Measurements from ENCODE around the gene EFNA1. TPM values are rescaled to one million over a fixed set of nuclear protein-coding genes. Genes with fewer than 3 reads are reported as not detected.
A peak's percentile ranks its signal among the peaks of the same experiment; 100 is the strongest.

EFNA1 gene
- total and polyA plus RNA-seq, 8 donors: 19.5 to 91.7 (median 37.7) TPM

DNA sequence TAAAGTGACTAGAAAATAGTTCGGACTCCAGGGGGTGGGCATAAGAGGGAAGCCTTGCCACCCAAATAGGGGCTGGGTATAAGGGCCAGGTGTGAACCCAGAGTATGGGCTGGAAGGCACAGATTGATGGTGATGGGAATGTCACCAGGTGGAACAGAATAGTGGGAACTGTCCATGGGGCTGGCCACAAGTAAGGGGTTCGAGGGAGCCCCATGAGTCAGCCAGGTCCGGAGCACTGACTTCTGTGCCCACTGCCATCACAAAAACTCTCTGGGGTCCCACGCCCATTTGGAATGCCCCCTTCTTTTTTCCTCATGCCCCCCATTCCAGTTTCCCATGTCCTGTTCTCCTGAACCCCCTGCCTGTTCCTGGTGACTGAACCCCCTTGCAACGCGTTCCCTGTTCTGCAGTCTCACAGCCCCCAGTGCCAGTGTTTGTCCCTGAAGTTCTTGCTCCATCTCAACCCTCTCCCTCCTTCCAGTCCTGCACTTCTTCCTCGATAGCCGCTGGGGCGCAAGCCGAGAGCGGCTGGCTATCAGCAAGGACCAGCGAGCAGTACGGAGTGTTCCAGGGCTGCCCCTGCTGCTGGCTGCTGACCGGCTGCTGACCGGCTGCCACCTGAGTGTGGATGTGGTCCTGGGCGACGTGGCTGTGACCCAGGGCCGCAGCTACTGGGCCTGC lies 53.8 kb downstream of the EFNA1 start:
- peak in 3 of 6 donors; percentile 12 to 22 (median 13) for DNase-seq

DNA sequence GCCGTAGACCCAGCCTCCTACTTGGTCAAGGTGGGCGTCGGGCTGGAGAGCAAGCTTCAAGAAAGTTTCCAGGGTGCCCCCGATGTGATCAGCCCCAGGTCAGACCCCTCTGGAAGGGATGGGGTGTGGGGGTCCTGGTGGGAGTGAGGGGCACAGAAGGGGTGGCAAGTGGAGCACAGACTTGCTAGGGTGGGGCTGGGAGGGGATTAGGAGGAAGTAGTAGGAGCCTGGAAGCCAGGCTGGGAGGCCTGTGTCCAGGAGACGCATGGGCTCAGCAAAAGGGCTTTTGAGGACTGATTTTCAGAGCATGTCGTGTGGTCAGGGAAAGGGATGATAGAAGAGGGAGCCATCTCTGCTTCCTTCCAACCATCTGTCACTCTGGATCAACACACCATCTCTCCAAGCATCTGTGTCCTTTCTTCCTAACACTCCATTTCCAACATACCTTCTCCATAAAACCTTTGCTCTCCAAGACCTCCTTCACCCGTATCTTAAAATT lies 54.4 kb downstream of the EFNA1 start:
- 89 to 94% methylated on average over 7 of the region's 7 CpGs for WGBS, 2 donors
- DNase-seq: peak in 4 of 6 donors; percentile 12 to 55 (median 28)
- peaks cover 29 to 31% (median 30%) of the 10 kb centered on the region in 3 donors for H3K4me1 ChIP-seq

More for the DNA sequence above, 53.8 kb downstream of the EFNA1 start:
- H3K4me3 ChIP-seq: no peak overlapping the region
- FAIRE-seq (no peak), ATAC-seq (no peak)
- 87 to 90% methylated on average over 18 of the region's 18 CpGs for WGBS, 2 donors
- no peaks in the 10 kb centered on the region for H3K9me3 ChIP-seq
- intact Hi-C loops (cut with DNase I): no loop called here
- no peaks in the 10 kb centered on the region for H3K36me3 ChIP-seq
- H3K27me3 ChIP-seq: no peaks in the 10 kb centered on the region
- TF ChIP-seq, protein P1, sequence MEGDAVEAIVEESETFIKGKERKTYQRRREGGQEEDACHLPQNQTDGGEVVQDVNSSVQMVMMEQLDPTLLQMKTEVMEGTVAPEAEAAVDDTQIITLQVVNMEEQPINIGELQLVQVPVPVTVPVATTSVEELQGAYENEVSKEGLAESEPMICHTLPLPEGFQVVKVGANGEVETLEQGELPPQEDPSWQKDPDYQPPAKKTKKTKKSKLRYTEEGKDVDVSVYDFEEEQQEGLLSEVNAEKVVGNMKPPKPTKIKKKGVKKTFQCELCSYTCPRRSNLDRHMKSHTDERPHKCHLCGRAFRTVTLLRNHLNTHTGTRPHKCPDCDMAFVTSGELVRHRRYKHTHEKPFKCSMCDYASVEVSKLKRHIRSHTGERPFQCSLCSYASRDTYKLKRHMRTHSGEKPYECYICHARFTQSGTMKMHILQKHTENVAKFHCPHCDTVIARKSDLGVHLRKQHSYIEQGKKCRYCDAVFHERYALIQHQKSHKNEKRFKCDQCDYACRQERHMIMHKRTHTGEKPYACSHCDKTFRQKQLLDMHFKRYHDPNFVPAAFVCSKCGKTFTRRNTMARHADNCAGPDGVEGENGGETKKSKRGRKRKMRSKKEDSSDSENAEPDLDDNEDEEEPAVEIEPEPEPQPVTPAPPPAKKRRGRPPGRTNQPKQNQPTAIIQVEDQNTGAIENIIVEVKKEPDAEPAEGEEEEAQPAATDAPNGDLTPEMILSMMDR (IDR thresholded peaks at IDR 0.05): no peak
- no peak overlapping the region for H3K27ac ChIP-seq
- peaks cover 24 to 31% (median 30%) of the 10 kb centered on the region in 3 donors for H3K4me1 ChIP-seq

DNA sequence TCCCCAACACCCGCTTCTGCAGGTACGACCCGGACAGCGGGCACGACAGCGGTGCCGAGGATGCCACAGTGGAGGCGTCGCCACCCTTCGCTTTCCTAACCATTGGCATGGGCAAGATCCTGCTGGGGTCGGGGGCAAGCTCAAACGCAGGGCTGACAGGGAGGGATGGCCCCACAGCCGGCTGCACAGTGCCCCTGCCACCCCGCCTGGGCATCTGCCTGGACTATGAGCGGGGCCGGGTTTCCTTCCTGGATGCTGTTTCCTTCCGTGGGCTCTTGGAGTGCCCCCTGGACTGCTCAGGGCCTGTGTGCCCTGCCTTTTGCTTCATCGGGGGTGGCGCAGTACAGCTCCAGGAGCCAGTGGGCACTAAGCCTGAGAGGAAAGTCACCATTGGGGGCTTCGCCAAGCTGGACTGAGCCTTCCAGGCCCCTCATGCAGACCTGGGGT lies 56.1 kb downstream of the EFNA1 start:
- WGBS, 2 donors: 92 to 93% methylated on average over 20 of the region's 20 CpGs
- intact Hi-C loops (cut with DNase I): no loop called here
- H3K36me3 ChIP-seq: no peaks in the 10 kb centered on the region
- DNase-seq: peak in 3 of 6 donors; percentile 32 to 77 (median 53)
- no peak for ATAC-seq
- H3K27ac ChIP-seq: no peak overlapping the region
- no peaks in the 10 kb centered on the region for H3K27me3 ChIP-seq
- TF ChIP-seq, protein P1 (IDR thresholded peaks at IDR 0.05): no peak
- no peak for FAIRE-seq
- H3K4me1 ChIP-seq: peaks cover 28 to 34% (median 31%) of the 10 kb centered on the region in 3 donors
- H3K9me3 ChIP-seq: no peaks in the 10 kb centered on the region
- H3K4me3 ChIP-seq: no peak overlapping the region

More for the DNA sequence above, 54.4 kb downstream of the EFNA1 start:
- Histone ChIP-seq H3K9me3 (no peaks in the 10 kb centered on the region), H3K36me3 (no peaks in the 10 kb centered on the region), H3K27ac (no peak overlapping the region), H3K27me3 (no peaks in the 10 kb centered on the region), H3K4me3 (no peak overlapping the region)
- ATAC-seq: no peak
- intact Hi-C loops (cut with DNase I): no loop called here
- no peak for FAIRE-seq
- TF ChIP-seq, protein P1 (IDR thresholded peaks at IDR 0.05): no peak

DNA sequence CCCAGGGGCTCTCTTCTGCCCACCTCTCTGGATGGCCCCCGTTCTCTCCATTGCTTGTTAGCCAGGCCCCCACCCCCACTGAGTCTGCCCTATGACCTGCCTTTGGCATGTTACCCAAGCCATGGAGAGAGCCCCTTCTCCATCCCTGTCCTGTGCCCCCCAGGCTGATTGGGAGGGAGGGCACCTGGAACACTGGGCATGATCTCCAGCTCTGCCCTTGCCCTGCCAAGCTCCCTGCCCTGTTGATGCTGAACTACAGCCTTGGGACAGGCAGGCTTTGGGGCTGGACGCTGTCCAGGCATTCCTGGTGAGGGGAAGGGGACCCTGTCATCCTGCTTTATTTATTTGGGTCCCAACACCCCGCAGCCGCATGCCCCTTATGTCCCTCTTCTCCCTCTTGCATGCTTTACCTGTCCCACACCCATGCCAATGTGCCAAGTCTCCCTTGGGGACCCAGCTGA lies 56.7 kb downstream of the EFNA1 start:
- Histone ChIP-seq H3K27me3 (no peaks in the 10 kb centered on the region), H3K9me3 (no peaks in the 10 kb centered on the region), H3K36me3 (no peaks in the 10 kb centered on the region), H3K27ac (peak overlapping the region; percentile 77 to 88 (median 84)), H3K4me1 (peaks cover 28 to 34% (median 31%) of the 10 kb centered on the region in 3 donors), H3K4me3 (no peak overlapping the region)
- FAIRE-seq (no peak), ATAC-seq (no peak), DNase-seq (peak in 4 of 6 donors; percentile 28 to 72 (median 48))
- intact Hi-C loops (cut with DNase I): no loop called here
- WGBS, 2 donors: 65 to 71% methylated on average over 4 of the region's 4 CpGs
- TF ChIP-seq, protein P1 (IDR thresholded peaks at IDR 0.05): no peak

Other genes starting within 250 kb of the EFNA1 start
- gene PMVK, start 191.2 kb upstream of the EFNA1 start, total RNA-seq: 10 to 100 TPM; 12.4 to 23.3 (median 16.8) TPM
- 10 to 100 TPM; 15.9 to 32.4 TPM for gene PMVK, start 191.2 kb upstream of the EFNA1 start, polyA plus RNA-seq
- gene PBXIP1, start 171.8 kb upstream of the EFNA1 start, total RNA-seq: 10 to 100 TPM; 15.6 to 53.1 (median 24.9) TPM
- 10 to 100 TPM; 29.5 to 45.4 TPM for gene PBXIP1, start 171.8 kb upstream of the EFNA1 start, polyA plus RNA-seq
- gene PYGO2, start 166.1 kb upstream of the EFNA1 start, total RNA-seq: 10 to 100 TPM in 3 of 6 donors, 1 to 10 TPM in 3; 8.1 to 18.3 (median 9.9) TPM
- gene PYGO2, start 166.1 kb upstream of the EFNA1 start, polyA plus RNA-seq: 10 to 100 TPM; 13.3 to 19.5 TPM
- 10 to 100 TPM; 32.3 to 53.4 (median 40.7) TPM for gene SHC1, start 157.1 kb upstream of the EFNA1 start, total RNA-seq
- gene SHC1, start 157.1 kb upstream of the EFNA1 start, polyA plus RNA-seq: 10 to 100 TPM; 37.4 to 47.6 TPM
- gene CKS1B, start 153.2 kb upstream of the EFNA1 start, total RNA-seq: 10 to 100 TPM in 3 of 6 donors, 1 to 10 TPM in 3; 6.7 to 12.0 (median 10.2) TPM
- gene CKS1B, start 153.2 kb upstream of the EFNA1 start, polyA plus RNA-seq: 10 to 100 TPM in 1 of 2 donors, 1 to 10 TPM in 1; 6.7 to 19.5 TPM
- gene FLAD1, start 144.5 kb upstream of the EFNA1 start, total RNA-seq: 10 to 100 TPM in 4 of 6 donors, 1 to 10 TPM in 2; 8.3 to 14.1 (median 11.9) TPM
- 10 to 100 TPM; 22.6 to 28.6 TPM for gene FLAD1, start 144.5 kb upstream of the EFNA1 start, polyA plus RNA-seq
- under 1 TPM in 1 of 6 donors, not detected in 5; 0.29 TPM for gene LENEP, start 134.3 kb upstream of the EFNA1 start, total RNA-seq
- gene LENEP, start 134.3 kb upstream of the EFNA1 start, polyA plus RNA-seq: not detected
- 10 to 100 TPM; 24.5 to 38.4 (median 37.2) TPM for gene ZBTB7B, start 125.1 kb upstream of the EFNA1 start, total RNA-seq
- gene ZBTB7B, start 125.1 kb upstream of the EFNA1 start, polyA plus RNA-seq: 10 to 100 TPM; 19.8 to 31.8 TPM
- gene DCST2, start 94.1 kb upstream of the EFNA1 start, total RNA-seq: under 1 TPM; 0.12 to 0.94 (median 0.22) TPM
- gene DCST2, start 94.1 kb upstream of the EFNA1 start, polyA plus RNA-seq: 1 to 10 TPM; 3.9 to 5.1 TPM
- gene DCST1, start 94.1 kb upstream of the EFNA1 start, total RNA-seq: under 1 TPM in 1 of 6 donors, not detected in 5; 0.14 TPM
- not detected for gene DCST1, start 94.1 kb upstream of the EFNA1 start, polyA plus RNA-seq
- 10 to 100 TPM; 23.7 to 37.6 (median 33.2) TPM for gene ADAM15, start 76.6 kb upstream of the EFNA1 start, total RNA-seq
- gene ADAM15, start 76.6 kb upstream of the EFNA1 start, polyA plus RNA-seq: 100 to 1,000 TPM; 114 to 125 TPM
- gene EFNA4, start 64.1 kb upstream of the EFNA1 start, total RNA-seq: 1 to 10 TPM; 2.1 to 5.6 (median 3.1) TPM
- 1 to 10 TPM; 6.0 to 6.2 TPM for gene EFNA4, start 64.1 kb upstream of the EFNA1 start, polyA plus RNA-seq
- 1 to 10 TPM in 2 of 6 donors, under 1 TPM in 4; 0.52 to 1.2 (median 0.70) TPM for gene EFNA3, start 49.0 kb upstream of the EFNA1 start, total RNA-seq
- gene EFNA3, start 49.0 kb upstream of the EFNA1 start, polyA plus RNA-seq: under 1 TPM; 0.72 to 0.99 TPM
- 10 to 100 TPM; 18.7 to 33.3 (median 26.2) TPM for gene SLC50A1, start 8.0 kb downstream of the EFNA1 start, total RNA-seq
- gene SLC50A1, start 8.0 kb downstream of the EFNA1 start, polyA plus RNA-seq: 10 to 100 TPM; 32.8 to 33.0 TPM
- 10 to 100 TPM; 39.4 to 46.5 (median 42.3) TPM for gene DPM3, start 12.7 kb downstream of the EFNA1 start, total RNA-seq
- 100 to 1,000 TPM; 211 to 227 TPM for gene DPM3, start 12.7 kb downstream of the EFNA1 start, polyA plus RNA-seq
- gene KRTCAP2, start 45.4 kb downstream of the EFNA1 start, total RNA-seq: 100 to 1,000 TPM in 4 of 6 donors, 10 to 100 TPM in 2; 91.8 to 119 (median 102) TPM
- 100 to 1,000 TPM; 182 to 238 TPM for gene KRTCAP2, start 45.4 kb downstream of the EFNA1 start, polyA plus RNA-seq
- gene TRIM46, start 46.0 kb downstream of the EFNA1 start, total RNA-seq: under 1 TPM; 0.19 to 0.59 (median 0.33) TPM
- 1 to 10 TPM; 1.2 to 4.1 TPM for gene TRIM46, start 46.0 kb downstream of the EFNA1 start, polyA plus RNA-seq
- 10 to 100 TPM in 5 of 6 donors, 1 to 10 TPM in 1; 9.9 to 31.1 (median 14.6) TPM for gene THBS3, start 80.0 kb downstream of the EFNA1 start, total RNA-seq
- gene THBS3, start 80.0 kb downstream of the EFNA1 start, polyA plus RNA-seq: 10 to 100 TPM; 69.1 to 78.6 TPM
- 10 to 100 TPM; 10.7 to 18.4 (median 15.7) TPM for gene MTX1, start 80.8 kb downstream of the EFNA1 start, total RNA-seq
- gene MTX1, start 80.8 kb downstream of the EFNA1 start, polyA plus RNA-seq: 10 to 100 TPM; 34.3 to 36.8 TPM
- 10 to 100 TPM in 2 of 6 donors, 1 to 10 TPM in 4; 6.7 to 14.4 (median 8.5) TPM for gene ENTREP3, start 127.6 kb downstream of the EFNA1 start, total RNA-seq
- gene ENTREP3, start 127.6 kb downstream of the EFNA1 start, polyA plus RNA-seq: 10 to 100 TPM in 1 of 2 donors, 1 to 10 TPM in 1; 7.9 to 11.1 TPM
- gene SCAMP3, start 134.5 kb downstream of the EFNA1 start, total RNA-seq: 10 to 100 TPM; 25.1 to 33.4 (median 28.0) TPM
- 10 to 100 TPM; 27.7 to 55.5 TPM for gene SCAMP3, start 134.5 kb downstream of the EFNA1 start, polyA plus RNA-seq
- 10 to 100 TPM; 15.7 to 39.6 (median 18.7) TPM for gene CLK2, start 145.6 kb downstream of the EFNA1 start, total RNA-seq
- 10 to 100 TPM; 81.1 to 89.4 TPM for gene CLK2, start 145.6 kb downstream of the EFNA1 start, polyA plus RNA-seq
- 1 to 10 TPM in 4 of 6 donors, under 1 TPM in 2; 0.66 to 2.6 (median 1.4) TPM for gene HCN3, start 149.6 kb downstream of the EFNA1 start, total RNA-seq
- gene HCN3, start 149.6 kb downstream of the EFNA1 start, polyA plus RNA-seq: 10 to 100 TPM in 1 of 2 donors, 1 to 10 TPM in 1; 4.8 to 12.0 TPM
- under 1 TPM in 1 of 6 donors, not detected in 5; 0.22 TPM for gene PKLR, start 173.6 kb downstream of the EFNA1 start, total RNA-seq
- gene PKLR, start 173.6 kb downstream of the EFNA1 start, polyA plus RNA-seq: under 1 TPM in 1 of 2 donors, not detected in 1; 0.19 TPM
- 10 to 100 TPM; 48.7 to 78.9 (median 66.2) TPM for gene FDPS, start 181.0 kb downstream of the EFNA1 start, total RNA-seq
- gene FDPS, start 181.0 kb downstream of the EFNA1 start, polyA plus RNA-seq: 100 to 1,000 TPM in 1 of 2 donors, 10 to 100 TPM in 1; 75.1 to 151 TPM
- gene RUSC1, start 193.0 kb downstream of the EFNA1 start, total RNA-seq: 10 to 100 TPM in 4 of 6 donors, 1 to 10 TPM in 2; 9.2 to 19.2 (median 11.6) TPM
- gene RUSC1, start 193.0 kb downstream of the EFNA1 start, polyA plus RNA-seq: 10 to 100 TPM; 23.0 to 47.2 TPM